ENCODE measurements around the gene KANTR.
A peak's percentile ranks its signal among the peaks of the same experiment; 100 is the strongest.

The KANTR gene, protein sequence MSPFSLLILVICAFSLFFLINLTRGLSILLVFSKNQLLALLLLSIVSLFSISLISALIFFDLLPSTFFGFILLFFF

DNA sequence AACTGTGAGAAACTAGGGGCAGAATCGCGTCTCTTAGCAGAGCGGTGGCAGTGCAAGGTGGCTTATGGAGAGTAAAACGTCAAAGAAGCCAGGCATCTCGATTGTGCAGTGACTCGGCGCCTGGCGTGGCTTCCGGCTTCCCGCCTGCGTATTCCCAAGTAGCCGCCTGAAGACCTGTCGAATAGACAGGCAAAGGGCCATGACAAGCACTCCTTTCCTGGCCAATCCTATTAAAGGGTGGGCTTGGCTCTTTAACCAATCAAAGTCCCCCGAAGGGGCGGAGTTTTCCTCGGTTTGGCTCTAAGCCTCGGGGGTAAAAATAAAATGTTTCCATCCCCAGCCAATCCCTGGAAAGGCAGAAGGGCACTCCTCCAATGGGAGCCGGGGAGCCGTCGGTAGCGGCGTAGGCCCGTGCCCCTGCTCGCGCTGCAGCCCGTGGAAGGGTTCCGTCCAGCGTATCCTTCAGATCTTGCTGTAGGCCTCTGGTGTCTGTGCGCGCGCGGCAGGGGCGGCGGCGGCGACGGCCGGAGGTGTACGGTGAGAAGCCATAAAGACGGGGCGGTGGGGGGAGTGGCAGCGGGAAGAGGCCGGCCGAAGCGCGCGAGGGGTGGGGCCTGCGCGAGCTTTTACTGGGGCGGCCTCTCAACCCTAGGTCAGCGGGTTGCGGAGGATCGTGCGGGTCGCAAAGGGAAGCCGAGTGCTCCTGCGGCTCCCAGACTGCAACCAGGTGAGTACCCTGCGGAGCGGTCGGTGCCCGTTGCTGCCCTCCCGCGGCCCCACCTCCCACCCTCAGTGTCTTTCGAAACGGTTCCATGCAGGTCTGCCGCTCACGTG, at the start of gene KANTR:
TSS of gene KANTR (plus strand) at position 395 of the 834 bp plus-strand sequence. CDS start 30,131 bp downstream, outside the sequence.
- peak; percentile 90 for DNase-seq
- Histone ChIP-seq H3K9me3 (ENCODE audit: severe bottlenecking) (no peaks in the 10 kb centered on the region), H3K36me3 (no peaks in the 10 kb centered on the region; the same call in 1 of the 2 replicates), H3K27ac (peak within 1 kb of the TSS; percentile 86), H3K4me3 (ENCODE audit: low read depth, low read length) (peak within 1 kb of the TSS; percentile 57), H3K27me3 (ENCODE audit: insufficient read depth, low read depth, severe bottlenecking) (peaks cover 4% of the 10 kb centered on the region)
- TF ChIP-seq, protein P1, sequence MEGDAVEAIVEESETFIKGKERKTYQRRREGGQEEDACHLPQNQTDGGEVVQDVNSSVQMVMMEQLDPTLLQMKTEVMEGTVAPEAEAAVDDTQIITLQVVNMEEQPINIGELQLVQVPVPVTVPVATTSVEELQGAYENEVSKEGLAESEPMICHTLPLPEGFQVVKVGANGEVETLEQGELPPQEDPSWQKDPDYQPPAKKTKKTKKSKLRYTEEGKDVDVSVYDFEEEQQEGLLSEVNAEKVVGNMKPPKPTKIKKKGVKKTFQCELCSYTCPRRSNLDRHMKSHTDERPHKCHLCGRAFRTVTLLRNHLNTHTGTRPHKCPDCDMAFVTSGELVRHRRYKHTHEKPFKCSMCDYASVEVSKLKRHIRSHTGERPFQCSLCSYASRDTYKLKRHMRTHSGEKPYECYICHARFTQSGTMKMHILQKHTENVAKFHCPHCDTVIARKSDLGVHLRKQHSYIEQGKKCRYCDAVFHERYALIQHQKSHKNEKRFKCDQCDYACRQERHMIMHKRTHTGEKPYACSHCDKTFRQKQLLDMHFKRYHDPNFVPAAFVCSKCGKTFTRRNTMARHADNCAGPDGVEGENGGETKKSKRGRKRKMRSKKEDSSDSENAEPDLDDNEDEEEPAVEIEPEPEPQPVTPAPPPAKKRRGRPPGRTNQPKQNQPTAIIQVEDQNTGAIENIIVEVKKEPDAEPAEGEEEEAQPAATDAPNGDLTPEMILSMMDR (IDR thresholded peaks at IDR 0.05; ENCODE audit: low read depth, low read length), result no peak

DNA sequence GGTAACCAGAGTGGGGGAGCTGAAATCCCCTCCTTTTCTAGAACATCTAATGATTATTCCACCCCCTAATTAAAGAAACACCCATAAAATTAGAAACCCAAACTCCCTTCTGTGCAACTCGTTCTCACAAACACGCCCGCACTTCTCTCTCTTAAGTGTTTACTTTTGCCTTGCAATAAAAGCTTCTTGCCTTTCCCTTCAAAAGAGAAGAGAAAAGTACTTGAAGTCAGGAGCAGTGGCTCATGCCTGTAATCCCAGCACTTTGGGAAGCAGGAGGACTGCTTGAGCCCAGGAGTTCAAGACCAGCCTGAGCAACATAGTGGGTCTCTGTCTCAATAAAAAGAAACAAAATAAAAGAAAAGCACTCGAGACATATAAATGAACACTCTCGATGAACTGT, 48.9 kb upstream of the KANTR start:
- no peak for DNase-seq
- Histone ChIP-seq H3K4me3 (ENCODE audit: low read depth, low read length) (no peak overlapping the region), H3K27ac (no peak overlapping the region), H3K9me3 (ENCODE audit: severe bottlenecking) (no peaks in the 10 kb centered on the region), H3K36me3 (no peaks in the 10 kb centered on the region), H3K27me3 (ENCODE audit: insufficient read depth, low read depth, severe bottlenecking) (peaks cover 26% of the 10 kb centered on the region)
- TF ChIP-seq, protein P1 (IDR thresholded peaks at IDR 0.05; ENCODE audit: low read depth, low read length), result no peak

DNA sequence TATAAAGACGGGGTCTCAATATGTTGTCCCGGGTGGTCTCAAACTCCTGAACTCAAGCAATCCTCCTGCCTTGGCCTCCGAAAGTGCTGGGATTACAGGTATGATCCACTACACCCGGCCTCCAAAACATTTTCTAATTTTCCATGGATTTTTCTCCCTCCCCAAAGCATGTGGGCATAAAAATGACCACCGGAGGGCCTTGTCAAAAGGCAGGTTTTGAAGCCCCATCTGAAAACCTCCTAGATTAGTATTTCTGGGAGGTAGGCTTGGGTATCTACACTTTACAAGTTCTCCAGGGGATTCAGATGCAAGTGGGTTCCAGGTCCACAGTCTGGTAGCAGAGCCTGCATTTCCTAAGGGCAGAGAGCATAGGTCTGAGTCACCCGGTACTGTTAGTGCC, 46.7 kb upstream of the KANTR start:
- Histone ChIP-seq H3K4me3 (ENCODE audit: low read depth, low read length) (no peak overlapping the region), H3K36me3 (no peaks in the 10 kb centered on the region), H3K9me3 (ENCODE audit: severe bottlenecking) (no peaks in the 10 kb centered on the region), H3K27me3 (ENCODE audit: insufficient read depth, low read depth, severe bottlenecking) (peaks cover 14% of the 10 kb centered on the region), H3K27ac (peak overlapping the region; percentile 73; the same call in 1 of the 2 replicates)
- DNase-seq, result no peak
- TF ChIP-seq, protein P1 (IDR thresholded peaks at IDR 0.05; ENCODE audit: low read depth, low read length), result peak; percentile 13; the same call in 1 of the 2 replicates

DNA sequence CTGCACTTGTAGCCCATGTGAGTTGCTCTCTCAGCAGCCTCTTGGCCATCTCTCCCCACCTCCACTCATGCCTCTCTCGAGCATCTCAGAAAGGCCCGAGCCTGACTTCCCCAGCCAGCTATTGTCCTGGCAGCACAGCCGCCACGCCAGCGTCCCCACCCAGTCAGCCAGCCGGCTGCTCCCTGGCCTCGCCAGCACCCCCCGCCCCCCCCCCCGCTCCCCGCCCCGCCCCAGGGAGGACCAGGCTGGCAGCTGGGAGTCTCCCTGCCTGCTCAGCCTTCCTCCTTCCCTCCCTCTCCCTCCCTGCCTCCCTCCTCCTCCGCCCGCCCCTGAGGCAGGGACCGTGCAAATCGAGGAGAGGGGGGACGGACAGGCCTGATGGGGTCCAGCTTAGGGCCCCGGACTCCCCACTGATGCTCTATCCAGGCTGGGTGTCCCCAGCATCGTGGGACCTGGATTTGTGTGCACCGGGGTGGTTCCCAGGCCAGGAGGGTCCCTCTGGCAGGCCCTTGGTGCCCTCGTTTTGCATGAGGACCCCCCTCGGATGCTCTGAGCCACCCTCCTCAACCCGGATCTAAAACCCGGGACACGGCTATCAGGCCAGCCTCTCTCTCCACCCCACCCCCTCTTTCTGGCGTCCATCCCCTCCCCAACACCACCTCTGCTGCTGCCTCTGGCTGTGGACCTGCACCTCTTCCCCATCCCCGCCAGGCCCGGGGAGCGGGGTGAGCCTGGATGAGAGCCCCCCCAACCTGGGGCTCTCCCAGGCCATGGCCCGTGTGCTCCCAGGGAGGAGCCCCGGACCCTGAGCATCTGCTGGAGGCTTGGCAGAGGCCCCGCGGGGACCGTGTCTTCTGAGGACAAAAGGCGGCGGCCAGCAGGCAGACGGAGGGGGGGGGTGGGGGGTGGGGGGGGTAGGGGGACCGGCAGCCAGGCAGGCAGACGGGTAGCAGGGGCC, 45.5 kb upstream of the KANTR start, which contains the start of gene GPR173:
TSS of gene GPR173 (plus strand) at position 621 of the 958 bp plus-strand sequence. CDS start 27,833 bp downstream, outside the sequence.
- peak within 1 kb of the TSS; percentile 51 for H3K4me3 ChIP-seq (ENCODE audit: low read depth, low read length)
- H3K36me3 ChIP-seq, result no peaks in the 10 kb centered on the region
- TF ChIP-seq, protein P1 (IDR thresholded peaks at IDR 0.05; ENCODE audit: low read depth, low read length), result no peak
- H3K9me3 ChIP-seq (ENCODE audit: severe bottlenecking), result no peaks in the 10 kb centered on the region
- peak within 1 kb of the TSS; percentile 88 for H3K27ac ChIP-seq
- H3K27me3 ChIP-seq (ENCODE audit: insufficient read depth, low read depth, severe bottlenecking), result peaks cover 12% of the 10 kb centered on the region
- DNase-seq, result peak; percentile 67

DNA sequence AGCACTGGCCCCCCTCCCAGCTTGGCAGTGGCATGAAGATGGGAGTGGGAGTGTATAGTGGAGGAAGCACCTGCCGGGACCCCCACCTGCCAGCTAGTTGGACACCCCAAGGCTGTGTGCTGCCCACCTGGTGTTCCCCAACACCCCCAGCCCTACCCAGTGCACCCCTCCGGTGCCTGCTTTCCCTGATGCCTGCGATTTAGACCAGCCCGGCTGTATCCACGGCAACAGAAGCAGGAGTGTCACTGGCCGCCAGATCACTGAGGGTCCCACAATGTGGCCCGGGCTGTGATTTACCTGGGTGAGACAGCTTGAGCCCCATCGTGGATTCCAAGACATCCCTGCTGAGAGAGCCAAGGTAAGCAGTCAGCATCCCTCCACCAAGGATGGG, 44.8 kb upstream of the KANTR start:
- Histone ChIP-seq H3K9me3 (ENCODE audit: severe bottlenecking) (no peaks in the 10 kb centered on the region), H3K36me3 (no peaks in the 10 kb centered on the region), H3K27ac (peak overlapping the region; percentile 46; the same call in 1 of the 2 replicates), H3K4me3 (ENCODE audit: low read depth, low read length) (peak overlapping the region; percentile 51), H3K27me3 (ENCODE audit: insufficient read depth, low read depth, severe bottlenecking) (peaks cover 12% of the 10 kb centered on the region)
- TF ChIP-seq, protein P1 (IDR thresholded peaks at IDR 0.05; ENCODE audit: low read depth, low read length), result no peak
- no peak for DNase-seq
